Measurements from ENCODE around the gene CCDC60. TPM values are rescaled to one million over a fixed set of nuclear protein-coding genes. Genes with fewer than 3 reads are reported as not detected.

The CCDC60 gene
- total and polyA plus RNA-seq, 10 of the 15 experiments (the other 5 are each of a cell fraction or from before 2014, with no cell fraction given) = 0.19 TPM; not detected in 9

DNA sequence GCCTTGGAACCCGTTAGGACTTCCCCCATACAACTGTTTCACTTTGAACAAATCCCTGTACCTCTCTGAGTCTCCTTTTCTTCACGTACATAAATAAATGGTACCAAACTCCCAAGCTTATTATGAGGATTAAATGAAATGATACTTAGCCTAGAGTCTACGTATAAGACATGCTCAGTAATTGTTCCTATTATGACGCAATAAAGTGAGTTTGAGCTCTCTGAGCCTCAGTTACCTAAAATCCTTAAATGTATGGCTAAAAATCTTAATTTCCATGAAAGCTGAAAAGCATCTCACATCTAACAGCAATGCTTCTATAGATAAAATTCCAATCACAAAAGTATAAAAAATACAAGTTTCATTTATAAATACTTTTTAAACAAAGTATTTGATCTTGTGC lies 141.1 kb downstream of the CCDC60 start:
- DNase-seq (ENCODE audit: low read depth, low spot score) = no peak
- no peak for TF ChIP-seq FOXK2 (IDR thresholded peaks at IDR 0.05)
- no peak for TF ChIP-seq FOXM1 (IDR thresholded peaks at IDR 0.05; ENCODE audit: low read depth, low read length)
- no peak for TF ChIP-seq RCOR1 (conservative IDR thresholded peaks at IDR 0.05; ENCODE audit: low read depth, low read length)
- no peak for TF ChIP-seq RBBP5 (conservative IDR thresholded peaks at IDR 0.05)
- in situ Hi-C loops (cut with MboI) (no loop called here), intact Hi-C loops (cut with micrococcal nuclease; ENCODE audit: unreplicated experiment) (no loop called here)
- WGBS (ENCODE audit: insufficient coverage, insufficient replicate concordance, low lambda C conversion rate, missing lambda C conversion rate) = 27% methylated on average over 4 of the region's 4 CpGs
- no peaks in the 10 kb centered on the region for H4K20me1 ChIP-seq (ENCODE audit: control insufficient read depth, insufficient read depth)
- no peak for ATAC-seq
- no peaks in the 10 kb centered on the region for H3K36me3 ChIP-seq (ENCODE audit: control insufficient read depth in 2 of 2, insufficient read depth in 2 of 2, low read length in 1 of 2)
- POLR2A ChIA-PET = no interaction called here
- RAD21 ChIA-PET (ENCODE audit: unreplicated experiment) = no interaction called here
- H3K4me3 ChIP-seq = no peak overlapping the region
- no TSS peak for BruUV-seq (replicated peaks)
- no peak overlapping the region for H3K9ac ChIP-seq (ENCODE audit: control insufficient read depth, insufficient read depth, low read length)
- H3K9me3 ChIP-seq (replicated peaks; ENCODE audit: control insufficient read depth, insufficient read depth, low read length) = no peaks in the 10 kb centered on the region
- H3K79me2 ChIP-seq (ENCODE audit: control insufficient read depth, insufficient read depth, low read length) = no peaks in the 10 kb centered on the region
- no peak overlapping the region for H3K4me2 ChIP-seq (ENCODE audit: control insufficient read depth, insufficient read depth)
- H2AFZ ChIP-seq (ENCODE audit: control insufficient read depth, low read depth, low read length) = no peak overlapping the region
- CTCF ChIA-PET = no interaction called here
- no peak overlapping the region for H3K27ac ChIP-seq (ENCODE audit: control insufficient read depth, insufficient read depth)
- H3K27me3 ChIP-seq (replicated peaks in 1 of 2; ENCODE audit: control insufficient read depth in 2 of 2, insufficient read depth in 2 of 2, low read length in 1 of 2) = no peaks in the 10 kb centered on the region
- SMC1A ChIA-PET (ENCODE audit: uncharacterized antibody, unreplicated experiment) = no interaction called here
- no peak for FAIRE-seq
- no peaks in the 10 kb centered on the region for H3K4me1 ChIP-seq (ENCODE audit: control insufficient read depth, insufficient read depth, low read length)

DNA sequence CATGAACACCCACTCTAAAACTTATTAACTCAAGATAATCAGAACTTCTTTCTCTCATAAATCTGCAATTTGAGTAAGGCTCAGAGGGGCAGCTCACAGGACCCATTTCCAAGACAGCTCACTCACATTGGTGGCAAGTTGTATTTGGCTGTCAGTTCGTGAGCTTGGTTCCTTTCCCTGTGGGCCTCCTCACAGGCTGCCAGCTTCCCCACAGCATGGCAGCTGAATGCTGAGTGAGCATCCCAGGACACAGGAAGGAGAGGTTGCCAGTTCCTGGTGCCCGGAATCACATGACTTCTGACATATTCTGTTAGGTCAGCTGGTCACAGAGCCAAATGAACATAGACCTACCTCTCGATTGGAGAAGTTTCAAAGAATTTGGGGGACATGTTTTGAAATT lies 142.4 kb downstream of the CCDC60 start:
- Histone ChIP-seq H3K79me2 (ENCODE audit: control insufficient read depth, insufficient read depth, low read length) (no peaks in the 10 kb centered on the region), H3K27ac (ENCODE audit: control insufficient read depth, insufficient read depth) (no peak overlapping the region), H3K4me3 (no peak overlapping the region), H3K27me3 (replicated peaks in 1 of 2; ENCODE audit: control insufficient read depth in 2 of 2, insufficient read depth in 2 of 2, low read length in 1 of 2) (no peaks in the 10 kb centered on the region), H3K4me2 (ENCODE audit: control insufficient read depth, insufficient read depth) (no peak overlapping the region), H3K9me3 (replicated peaks; ENCODE audit: control insufficient read depth, insufficient read depth, low read length) (no peaks in the 10 kb centered on the region), H2AFZ (ENCODE audit: control insufficient read depth, low read depth, low read length) (no peak overlapping the region), H3K9ac (ENCODE audit: control insufficient read depth, insufficient read depth, low read length) (no peak overlapping the region), H4K20me1 (ENCODE audit: control insufficient read depth, insufficient read depth) (no peaks in the 10 kb centered on the region), H3K36me3 (ENCODE audit: control insufficient read depth in 2 of 2, insufficient read depth in 2 of 2, low read length in 1 of 2) (no peaks in the 10 kb centered on the region), H3K4me1 (ENCODE audit: control insufficient read depth, insufficient read depth, low read length) (no peaks in the 10 kb centered on the region)
- intact Hi-C loops (cut with micrococcal nuclease; ENCODE audit: unreplicated experiment) (no loop called here), in situ Hi-C loops (cut with MboI) (no loop called here)
- ChIA-PET POLR2A (no interaction called here), RAD21 (ENCODE audit: unreplicated experiment) (no interaction called here), SMC1A (ENCODE audit: uncharacterized antibody, unreplicated experiment) (no interaction called here), CTCF (interaction anchor here (0.6 kb wide), 1 partner anchor 39 kb away, joined by 3 read pairs; no protein-coding TSS in a partner anchor)
- BruUV-seq (replicated peaks) = no TSS peak
- FAIRE-seq (no peak), ATAC-seq (no peak), DNase-seq (ENCODE audit: low read depth, low spot score) (no peak)
- TF ChIP-seq YY1 (IDR thresholded peaks at IDR 0.05; ENCODE audit: low read depth, low read length) (0 out of 2 replicates have a peak, but pooled peaks have one; percentile 14), NFIC (IDR thresholded peaks at IDR 0.05; ENCODE audit: low read depth, low read length) (no peak)
- 13% methylated on average over 3 of the region's 3 CpGs for WGBS (ENCODE audit: insufficient coverage, insufficient replicate concordance, low lambda C conversion rate, missing lambda C conversion rate)

Data from GM12878 (cell line).